ENCODE data around the gene GSK3B. TPM values are rescaled to one million over a fixed set of nuclear protein-coding genes. Genes with fewer than 3 reads are reported as not detected.
A peak's percentile ranks its signal among the peaks of the same experiment; 100 is the strongest.

The GSK3B gene
- total RNA-seq, result 10 to 100 TPM; 39.8 to 42.6 TPM

- no peaks in the 10 kb centered on the region for H3K9me3 Mint-ChIP-seq
- ATAC-seq (ENCODE audit: low read depth), result peak; percentile 55
- no peak within 1 kb of the TSS for H3K27ac Mint-ChIP-seq
- H3K36me3 Mint-ChIP-seq, result peaks cover 10% of the 10 kb centered on the region
- H3K4me1 Mint-ChIP-seq, result peaks cover 18% of the 10 kb centered on the region
- no peak within 1 kb of the TSS for H3K4me3 Mint-ChIP-seq
- H3K27me3 Mint-ChIP-seq, result no peaks in the 10 kb centered on the region
- DNase-seq, result no peak
- POLR2A ChIA-PET, result interaction anchor here (0.7 to 4.0 kb wide), 20 partner anchors 11 to 631 kb away, joined by 3 to 43 read pairs (median 6); partner anchors contain the start of genes CD80, LRRC58, NDUFB4 and POGLUT1
Measured at GRCh38 chr3:120093911-120094775, at the start of gene GSK3B. Gene GSK3B (minus strand): TSS chr3:120094447. CDS start chr3:120093434, 1,013 bp downstream.

GRCh38 chr3:120143676-120144075 lies 49.4 kb upstream of the GSK3B start:
- Mint-ChIP-seq H3K27ac (no peak overlapping the region), H3K27me3 (no peaks in the 10 kb centered on the region), H3K36me3 (no peaks in the 10 kb centered on the region), H3K4me1 (peaks cover 10% of the 10 kb centered on the region), H3K9me3 (no peaks in the 10 kb centered on the region), H3K4me3 (no peak overlapping the region)
- POLR2A ChIA-PET, result no interaction called here
- ATAC-seq (ENCODE audit: low read depth) (no peak), DNase-seq (no peak)

- Mint-ChIP-seq H3K9me3 (no peaks in the 10 kb centered on the region), H3K4me3 (no peak overlapping the region), H3K27ac (no peak overlapping the region), H3K36me3 (no peaks in the 10 kb centered on the region), H3K4me1 (peaks cover 3% of the 10 kb centered on the region), H3K27me3 (no peaks in the 10 kb centered on the region)
- DNase-seq (no peak), ATAC-seq (ENCODE audit: low read depth) (no peak)
- POLR2A ChIA-PET, result no interaction called here
Measured at GRCh38 chr3:120142236-120142635, 48.0 kb upstream of the GSK3B start.

DNA sequence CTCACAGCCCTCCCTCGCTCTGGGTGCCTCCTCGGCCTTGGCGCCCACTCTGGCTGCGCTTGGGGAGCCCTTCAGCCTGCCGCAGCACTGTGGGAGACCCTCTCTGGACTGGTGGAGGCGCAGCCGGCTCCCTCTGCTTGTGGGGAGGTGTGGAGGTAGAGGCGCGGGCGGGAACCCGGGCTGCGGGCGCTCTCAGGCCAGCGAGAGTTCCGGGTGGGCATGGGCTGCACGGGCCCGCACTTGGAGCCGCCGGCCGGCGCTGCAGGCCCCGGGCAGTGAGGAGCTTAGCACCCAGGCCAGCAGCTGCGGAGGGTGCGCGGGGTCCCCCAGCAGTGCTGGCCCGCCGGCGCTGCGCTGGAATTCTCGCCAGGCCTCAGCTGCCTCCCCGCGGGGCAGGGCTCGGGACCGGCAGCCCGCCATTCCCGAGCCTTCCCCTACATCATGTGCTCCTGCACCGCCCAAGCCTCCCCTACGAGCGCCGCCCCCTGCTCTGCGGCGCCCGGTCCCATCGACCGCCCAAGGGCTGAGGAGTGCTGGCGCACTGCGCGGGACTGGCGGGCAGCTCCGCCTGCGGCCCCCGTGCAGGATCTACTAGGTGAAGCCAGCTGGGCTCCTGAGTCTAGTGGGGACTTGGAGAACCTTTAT lies 46.0 kb upstream of the GSK3B start:
- Mint-ChIP-seq H3K9me3 (no peaks in the 10 kb centered on the region), H3K27me3 (no peaks in the 10 kb centered on the region), H3K36me3 (no peaks in the 10 kb centered on the region), H3K4me1 (no peaks in the 10 kb centered on the region), H3K4me3 (no peak overlapping the region), H3K27ac (no peak overlapping the region)
- no peak for ATAC-seq (ENCODE audit: low read depth)
- POLR2A ChIA-PET, result no interaction called here
- no peak for DNase-seq

DNA sequence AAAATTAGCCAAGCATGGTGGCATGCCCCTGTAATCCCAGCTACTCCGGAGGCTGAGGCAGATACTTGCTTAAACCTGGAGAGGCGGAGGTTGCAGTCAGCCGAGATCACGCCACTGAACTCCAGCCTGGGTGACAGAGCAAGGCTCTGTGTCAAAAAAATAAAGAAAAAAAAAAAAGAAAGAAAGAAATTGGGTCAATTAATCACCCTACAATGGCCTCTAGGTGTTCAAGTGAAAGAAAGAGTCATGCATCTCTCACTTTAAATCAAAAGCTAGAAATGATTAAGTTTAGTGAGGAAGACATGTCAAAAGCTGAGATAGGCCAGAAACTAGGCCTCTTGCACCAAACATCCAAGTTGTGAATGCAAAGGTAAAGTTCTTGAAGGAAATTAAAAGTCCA lies 44.9 kb upstream of the GSK3B start:
- Mint-ChIP-seq H3K27me3 (no peaks in the 10 kb centered on the region), H3K36me3 (no peaks in the 10 kb centered on the region), H3K4me3 (no peak overlapping the region), H3K27ac (no peak overlapping the region), H3K9me3 (no peaks in the 10 kb centered on the region), H3K4me1 (no peaks in the 10 kb centered on the region)
- ATAC-seq (ENCODE audit: low read depth) (no peak), DNase-seq (no peak)
- POLR2A ChIA-PET, result no interaction called here

- H3K27me3 Mint-ChIP-seq, result peaks cover 1% of the 10 kb centered on the region
- no peaks in the 10 kb centered on the region for H3K9me3 Mint-ChIP-seq
- POLR2A ChIA-PET, result no interaction called here
- ATAC-seq (ENCODE audit: low read depth), result no peak
- H3K4me1 Mint-ChIP-seq, result no peaks in the 10 kb centered on the region
- H3K4me3 Mint-ChIP-seq, result no peak overlapping the region
- no peak for DNase-seq
- no peak overlapping the region for H3K27ac Mint-ChIP-seq
- no peaks in the 10 kb centered on the region for H3K36me3 Mint-ChIP-seq
Measured at GRCh38 chr3:120137548-120137947, 43.3 kb upstream of the GSK3B start.

DNA sequence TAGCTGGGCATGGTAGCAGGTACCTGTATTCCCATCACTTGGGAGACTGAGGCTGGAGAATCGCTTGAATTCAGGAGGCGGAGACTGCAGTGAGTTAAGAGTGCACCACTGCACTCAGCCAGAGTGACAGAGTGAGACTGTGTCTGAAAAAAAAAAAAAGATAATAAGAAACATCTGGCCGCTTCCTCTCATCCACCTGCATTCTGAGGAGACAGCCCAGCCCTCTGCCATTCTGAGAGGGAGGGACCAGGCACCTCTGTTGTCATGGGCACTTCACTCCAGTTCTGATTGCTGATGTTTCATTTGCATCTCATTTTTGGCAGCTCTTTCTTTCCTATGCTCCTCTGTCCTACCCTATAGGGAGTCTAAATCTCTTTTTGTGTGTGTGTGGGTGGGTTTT lies 36.4 kb upstream of the GSK3B start:
- Mint-ChIP-seq H3K27ac (no peak overlapping the region), H3K27me3 (peaks cover 3% of the 10 kb centered on the region), H3K4me3 (no peak overlapping the region), H3K36me3 (no peaks in the 10 kb centered on the region), H3K4me1 (peaks cover 1% of the 10 kb centered on the region), H3K9me3 (peaks cover 4% of the 10 kb centered on the region)
- POLR2A ChIA-PET, result no interaction called here
- no peak for DNase-seq
- ATAC-seq (ENCODE audit: low read depth), result no peak

GRCh38 chr3:120129718-120130513 lies 35.7 kb upstream of the GSK3B start:
- Mint-ChIP-seq H3K9me3 (peaks cover 4% of the 10 kb centered on the region), H3K36me3 (no peaks in the 10 kb centered on the region), H3K27me3 (peaks cover 3% of the 10 kb centered on the region), H3K27ac (no peak overlapping the region), H3K4me1 (peaks cover 1% of the 10 kb centered on the region), H3K4me3 (no peak overlapping the region)
- DNase-seq (no peak), ATAC-seq (ENCODE audit: low read depth) (no peak)
- POLR2A ChIA-PET, result no interaction called here

GRCh38 chr3:120129051-120129450 lies 34.8 kb upstream of the GSK3B start:
- no peak for DNase-seq
- Mint-ChIP-seq H3K27me3 (peaks cover 3% of the 10 kb centered on the region), H3K4me3 (no peak overlapping the region), H3K27ac (no peak overlapping the region), H3K4me1 (peaks cover 1% of the 10 kb centered on the region), H3K36me3 (no peaks in the 10 kb centered on the region), H3K9me3 (peaks cover 4% of the 10 kb centered on the region)
- no peak for ATAC-seq (ENCODE audit: low read depth)
- POLR2A ChIA-PET, result no interaction called here

DNA sequence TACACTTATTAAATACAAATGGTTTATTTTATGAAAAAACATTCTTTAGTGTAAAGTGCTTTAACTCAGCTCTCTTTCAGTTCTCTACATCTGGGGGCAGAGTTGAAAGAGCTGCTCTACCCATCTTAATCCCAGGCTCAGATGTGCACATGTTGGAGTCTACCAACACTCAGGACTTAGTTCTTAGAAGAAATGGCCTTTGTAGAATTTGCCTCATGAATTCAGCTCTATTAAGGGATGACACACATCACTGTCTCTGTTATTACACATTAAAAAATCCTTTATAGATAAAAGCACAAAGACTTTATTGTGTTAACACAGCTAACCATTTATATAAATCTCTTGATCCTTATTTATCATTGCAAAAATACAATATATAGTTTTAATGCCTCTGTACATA lies 31.7 kb upstream of the GSK3B start:
- H3K27ac Mint-ChIP-seq, result no peak overlapping the region
- no peak overlapping the region for H3K4me3 Mint-ChIP-seq
- peaks cover 2% of the 10 kb centered on the region for H3K36me3 Mint-ChIP-seq
- POLR2A ChIA-PET, result no interaction called here
- peaks cover 5% of the 10 kb centered on the region for H3K27me3 Mint-ChIP-seq
- H3K9me3 Mint-ChIP-seq, result peaks cover 2% of the 10 kb centered on the region
- DNase-seq (no peak), ATAC-seq (ENCODE audit: low read depth) (no peak)
- H3K4me1 Mint-ChIP-seq, result no peaks in the 10 kb centered on the region

DNA sequence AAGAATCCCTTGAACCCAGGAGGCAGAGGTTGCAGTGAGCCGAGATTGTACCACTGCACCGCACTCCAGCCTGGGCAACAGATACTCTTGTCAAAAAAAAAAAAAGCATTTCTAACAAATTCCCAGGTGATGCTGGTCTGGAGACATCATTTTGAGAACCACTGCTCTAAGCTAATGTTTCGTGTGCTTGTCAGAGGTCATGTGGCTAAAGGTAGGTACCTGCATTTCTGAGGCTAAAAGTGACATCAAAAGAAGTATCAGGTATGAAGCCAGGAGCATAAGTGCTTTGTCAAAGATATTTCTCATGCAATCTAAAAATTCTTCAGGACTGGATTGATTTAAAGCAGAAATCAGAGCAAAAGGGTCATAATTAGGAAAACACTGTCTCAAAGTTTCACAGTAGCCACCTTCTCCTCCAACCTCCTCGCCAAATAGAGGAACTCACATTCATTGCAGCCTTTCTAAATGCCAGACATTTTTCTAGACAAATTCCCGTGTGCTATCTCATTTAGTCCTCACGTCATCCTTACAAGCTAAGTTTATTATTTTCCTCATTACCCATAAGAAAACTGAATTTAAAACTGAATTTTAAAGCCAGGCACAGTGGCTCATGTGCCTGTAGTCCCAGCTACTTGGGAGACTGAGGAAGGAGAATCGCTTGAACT lies 25.7 kb upstream of the GSK3B start:
- POLR2A ChIA-PET, result no interaction called here
- H3K36me3 Mint-ChIP-seq, result peaks cover 2% of the 10 kb centered on the region
- no peak for ATAC-seq (ENCODE audit: low read depth)
- H3K27me3 Mint-ChIP-seq, result peaks cover 8% of the 10 kb centered on the region
- DNase-seq, result no peak
- H3K27ac Mint-ChIP-seq, result no peak overlapping the region
- peaks cover 12% of the 10 kb centered on the region for H3K9me3 Mint-ChIP-seq
- H3K4me3 Mint-ChIP-seq, result no peak overlapping the region
- H3K4me1 Mint-ChIP-seq, result no peaks in the 10 kb centered on the region

- POLR2A ChIA-PET, result no interaction called here
- no peak for DNase-seq
- no peaks in the 10 kb centered on the region for H3K36me3 Mint-ChIP-seq
- ATAC-seq (ENCODE audit: low read depth), result no peak
- no peak overlapping the region for H3K4me3 Mint-ChIP-seq
- H3K9me3 Mint-ChIP-seq, result peaks cover 10% of the 10 kb centered on the region
- H3K27ac Mint-ChIP-seq, result no peak overlapping the region
- H3K4me1 Mint-ChIP-seq, result no peaks in the 10 kb centered on the region
- peaks cover 7% of the 10 kb centered on the region for H3K27me3 Mint-ChIP-seq
Measured at GRCh38 chr3:120114981-120115380, 20.7 kb upstream of the GSK3B start.

GRCh38 chr3:120114376-120114775 lies 20.1 kb upstream of the GSK3B start:
- Mint-ChIP-seq H3K27ac (no peak overlapping the region), H3K36me3 (no peaks in the 10 kb centered on the region), H3K4me3 (no peak overlapping the region), H3K4me1 (no peaks in the 10 kb centered on the region), H3K27me3 (peaks cover 7% of the 10 kb centered on the region), H3K9me3 (peaks cover 10% of the 10 kb centered on the region)
- POLR2A ChIA-PET, result interaction anchor here (1.2 kb wide), 1 partner anchor 19 kb away, joined by 3 read pairs; no protein-coding TSS in a partner anchor
- DNase-seq, result no peak
- ATAC-seq (ENCODE audit: low read depth), result no peak

Data from activated naive CD8-positive, alpha-beta T cell treated with anti-CD3 and anti-CD28 coated beads, Interleukin-2, amount 10 ng/mL, durations not matched to agents 7 days and 5 days (primary cell).